GM18508 (cell line): ENCODE data around the gene TPRA1.
"Not testable (repeated sequence)": the region's sequence is repeated elsewhere in the genome, so short reads cannot be mapped to it uniquely, and the experiment has no call there.

Source experiments
- ATAC-seq: cut with Tn5 transposase; IDR thresholded peaks from one replicate; pipeline ENCODE4 v1.9.1; 2021; ENCODE audit warnings: moderate number of reproducible peaks; ENCODE audit not compliant: insufficient read depth, unreplicated experiment

Gene TPRA1

DNA sequence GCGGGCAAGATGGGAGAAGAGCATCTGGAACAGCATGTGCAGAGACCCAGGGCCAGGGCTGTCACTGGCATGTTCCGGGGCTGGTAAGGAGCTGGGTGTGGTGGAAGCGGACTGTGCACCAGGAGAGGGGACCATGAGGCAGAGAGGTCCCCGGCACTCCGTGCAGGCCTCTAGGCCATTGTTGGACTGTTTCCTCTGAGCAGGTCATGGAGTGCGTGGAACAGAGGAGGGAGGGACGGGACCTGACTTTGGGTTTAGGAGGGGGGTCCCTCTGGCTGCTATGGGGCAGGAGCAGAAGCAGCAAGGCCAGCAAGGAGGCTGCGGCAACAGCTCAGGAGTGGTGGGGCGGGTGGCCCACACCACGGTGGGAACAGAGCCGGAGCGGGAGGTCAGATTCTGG lies 47.1 kb downstream of the TPRA1 start:
- no peak for ATAC-seq

DNA sequence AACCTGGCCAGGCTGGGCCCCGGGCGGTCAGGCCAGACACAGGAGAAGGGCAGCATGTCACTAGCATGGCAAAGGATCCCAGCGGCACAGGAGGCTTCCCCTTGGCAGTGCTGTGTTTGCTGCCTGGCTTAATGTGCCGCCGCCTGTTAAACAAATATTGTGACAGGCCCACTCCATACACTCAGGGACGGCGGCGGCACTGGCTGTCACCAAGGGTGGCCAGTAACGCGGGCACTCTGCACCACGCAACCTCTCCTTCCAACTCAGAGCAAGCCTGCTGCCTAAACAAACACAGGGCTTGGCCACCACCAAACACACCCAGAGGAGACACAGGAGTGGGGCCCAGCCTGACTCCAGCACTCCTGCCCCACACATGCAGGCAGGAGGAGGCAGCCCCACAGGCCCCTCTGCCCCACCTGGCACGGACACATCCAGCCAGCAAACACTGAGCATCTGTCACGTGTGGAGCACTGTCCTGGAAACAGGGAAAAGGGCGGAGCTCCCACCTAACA lies 48.0 kb downstream of the TPRA1 start:
- ATAC-seq: no peak

DNA sequence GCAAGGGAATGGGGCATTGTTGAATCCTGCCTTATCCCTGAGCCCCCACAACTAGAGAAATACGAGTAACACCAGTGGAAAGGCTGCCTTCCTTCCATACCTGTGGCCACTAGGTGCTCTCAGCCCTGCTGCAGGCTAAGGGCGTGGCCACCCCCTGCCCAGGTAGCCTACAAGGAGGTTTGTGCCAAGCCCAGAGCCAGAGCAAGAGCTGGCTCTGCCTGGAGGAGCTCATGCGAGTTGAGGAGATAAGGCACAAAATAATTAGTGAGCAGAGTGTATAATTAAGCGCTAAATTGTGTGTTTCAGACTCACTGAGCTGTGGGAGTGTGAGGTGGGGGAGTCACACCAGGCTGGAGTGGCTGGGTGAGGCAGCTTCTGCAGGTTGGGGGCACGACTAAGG lies 49.2 kb downstream of the TPRA1 start:
- no peak for ATAC-seq

DNA sequence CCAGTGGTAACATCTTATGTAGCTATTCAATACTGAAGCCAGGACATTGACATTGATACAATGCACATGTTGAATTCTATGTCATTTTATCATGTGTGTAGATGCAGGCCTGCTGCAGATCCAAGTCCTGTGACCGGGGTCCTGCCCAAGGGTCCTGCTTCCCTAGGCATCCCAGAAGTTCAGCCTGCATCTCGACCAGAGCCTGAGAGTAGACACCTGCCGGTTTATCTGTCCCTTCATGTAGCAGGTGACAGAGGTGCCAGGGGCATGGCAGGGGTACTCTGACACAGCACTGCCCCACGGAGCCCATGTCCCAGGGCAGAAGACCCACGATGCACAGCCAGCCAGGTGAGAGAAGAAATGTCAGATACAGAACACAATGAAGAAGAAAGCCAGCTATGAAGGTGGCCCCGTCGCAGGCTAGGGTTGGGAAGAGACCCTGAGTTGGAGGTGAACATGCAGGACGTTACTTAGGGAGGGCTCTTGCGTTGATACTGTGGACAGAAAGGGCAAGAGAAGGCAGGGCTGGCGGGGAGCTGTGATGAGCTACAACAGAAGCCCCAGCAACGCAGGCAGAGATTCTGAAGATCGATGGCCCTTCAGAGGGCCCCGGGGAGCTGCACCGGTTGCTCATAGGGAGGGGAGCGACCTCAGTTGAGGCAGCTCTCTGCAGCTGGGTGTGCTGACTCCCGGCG lies 51.0 kb downstream of the TPRA1 start:
- ATAC-seq: no peak

DNA sequence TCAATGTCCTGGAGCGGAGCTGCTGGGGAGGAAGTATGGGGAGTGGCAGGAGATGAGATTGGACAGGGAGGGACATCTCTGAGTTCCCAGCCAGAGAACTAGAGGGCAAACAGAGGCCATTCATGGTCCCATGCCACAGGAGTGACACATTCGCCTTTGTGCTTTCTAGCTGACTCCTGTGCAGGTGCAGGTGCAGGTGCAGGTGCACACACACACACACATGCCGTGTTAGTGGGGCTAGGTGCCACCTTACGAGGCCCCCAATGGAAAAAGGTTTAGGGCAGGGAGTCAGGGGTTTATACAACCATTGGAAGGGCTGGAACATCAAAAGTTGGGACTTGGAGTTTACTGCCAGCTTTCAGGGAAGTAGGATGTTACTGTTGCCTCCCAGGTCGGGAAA lies 52.0 kb downstream of the TPRA1 start:
- ATAC-seq: no peak

GRCh38 chr3:127536830-127537812 lies 53.4 kb downstream of the TPRA1 start:
- ATAC-seq: no peak

- ATAC-seq: no peak
Observed at GRCh38 chr3:127535901-127536829, 54.4 kb downstream of the TPRA1 start.

- no peak for ATAC-seq
Observed at GRCh38 chr3:127535106-127535785, 55.3 kb downstream of the TPRA1 start.

- ATAC-seq: no peak
Observed at GRCh38 chr3:127534564-127534963, 56.0 kb downstream of the TPRA1 start.

DNA sequence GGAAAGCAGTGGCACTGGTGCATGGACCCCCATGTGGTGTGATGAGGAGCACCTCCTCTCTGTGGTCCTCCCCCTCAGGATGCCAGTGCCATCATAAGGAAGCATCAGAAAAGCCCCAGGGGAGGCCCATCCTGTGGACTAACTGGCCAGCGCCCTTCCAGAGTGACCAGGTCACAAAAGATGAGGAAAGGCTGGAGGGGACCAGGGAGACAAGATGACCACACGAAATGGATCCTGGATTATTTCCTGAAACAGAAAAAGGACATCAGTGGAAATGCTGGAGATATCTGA lies 56.4 kb downstream of the TPRA1 start:
- no peak for ATAC-seq

GRCh38 chr3:127532561-127533203 lies 57.9 kb downstream of the TPRA1 start:
- no peak for ATAC-seq

DNA sequence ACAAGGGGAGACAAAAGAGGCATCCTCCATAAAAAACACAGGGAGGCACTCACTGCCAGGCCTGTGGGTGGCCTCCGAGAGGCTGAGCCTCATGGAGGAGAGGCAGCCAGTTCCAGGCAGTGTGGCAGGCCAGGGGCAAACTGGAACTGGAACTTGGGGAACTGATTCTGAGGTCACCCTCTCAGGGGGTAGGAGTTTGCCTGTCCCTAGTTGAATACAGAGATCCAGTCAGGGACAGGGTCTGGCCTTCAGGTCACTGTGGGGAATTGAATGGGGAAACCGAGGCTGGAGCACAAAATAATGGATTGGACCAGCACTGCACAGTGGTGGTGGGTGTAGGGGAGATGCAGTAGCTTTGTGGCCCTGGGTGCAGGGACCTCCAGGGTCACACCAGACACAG lies 58.7 kb downstream of the TPRA1 start:
- no peak for ATAC-seq

- not testable (repeated sequence) for ATAC-seq
Observed at GRCh38 chr3:127530863-127531262, 59.7 kb downstream of the TPRA1 start.

DNA sequence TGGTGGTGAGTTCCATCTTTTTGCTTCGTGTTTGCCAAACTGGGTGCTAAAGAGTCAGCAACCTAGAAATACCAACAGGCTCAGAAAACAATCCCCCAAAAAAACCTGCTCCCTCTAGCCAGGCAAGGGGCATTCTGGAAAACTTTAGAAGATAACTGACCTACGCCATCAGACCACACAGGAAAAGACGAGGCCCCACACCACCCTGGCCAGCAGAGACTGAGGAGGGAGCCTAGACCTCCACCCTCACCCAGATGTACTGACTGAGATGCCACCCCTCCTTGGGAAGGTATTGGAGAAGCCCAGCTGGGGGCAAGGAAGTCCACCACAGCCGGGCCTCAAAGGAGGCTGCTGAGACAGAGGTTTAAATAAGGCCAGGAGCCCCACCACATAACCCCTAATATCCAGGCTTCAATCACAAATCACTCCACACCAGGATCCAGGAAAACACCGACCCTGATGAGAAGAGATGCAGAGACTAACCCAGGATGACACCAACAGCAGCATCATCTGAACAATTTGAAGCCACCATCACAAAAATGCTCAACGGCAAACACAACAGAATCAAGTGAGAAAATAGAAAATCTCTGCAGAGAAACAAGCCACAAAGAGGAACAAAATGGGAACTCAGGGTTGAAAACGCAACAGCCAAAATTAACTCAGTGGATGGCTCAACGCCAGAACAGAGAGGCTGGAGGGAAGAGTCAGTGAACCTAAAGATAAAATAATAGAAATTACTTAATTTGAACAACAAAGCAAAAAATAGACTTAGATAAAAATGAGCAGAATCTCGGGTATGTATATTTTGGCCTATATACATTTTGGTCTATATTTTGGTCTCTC lies 61.0 kb downstream of the TPRA1 start:
- ATAC-seq: no peak

DNA sequence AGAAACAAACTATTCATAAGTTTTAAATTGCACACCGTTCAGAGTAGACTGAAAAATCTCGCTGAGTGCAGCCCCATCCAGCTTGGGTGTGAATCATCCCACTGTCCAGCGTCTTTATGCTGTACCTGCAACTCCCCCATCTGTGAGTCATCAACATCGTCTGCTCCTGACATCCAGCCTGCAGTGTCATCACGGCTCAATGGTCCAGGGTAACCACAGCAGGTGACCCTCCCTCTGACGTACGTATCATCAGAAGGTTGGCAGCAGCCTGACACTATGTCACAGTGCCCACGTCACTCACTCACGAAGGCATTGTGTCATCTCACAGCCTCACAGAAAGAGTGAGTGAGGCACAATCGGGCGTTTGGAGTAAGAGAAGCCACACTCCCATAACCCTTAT lies 65.2 kb downstream of the TPRA1 start:
- ATAC-seq: no peak

DNA sequence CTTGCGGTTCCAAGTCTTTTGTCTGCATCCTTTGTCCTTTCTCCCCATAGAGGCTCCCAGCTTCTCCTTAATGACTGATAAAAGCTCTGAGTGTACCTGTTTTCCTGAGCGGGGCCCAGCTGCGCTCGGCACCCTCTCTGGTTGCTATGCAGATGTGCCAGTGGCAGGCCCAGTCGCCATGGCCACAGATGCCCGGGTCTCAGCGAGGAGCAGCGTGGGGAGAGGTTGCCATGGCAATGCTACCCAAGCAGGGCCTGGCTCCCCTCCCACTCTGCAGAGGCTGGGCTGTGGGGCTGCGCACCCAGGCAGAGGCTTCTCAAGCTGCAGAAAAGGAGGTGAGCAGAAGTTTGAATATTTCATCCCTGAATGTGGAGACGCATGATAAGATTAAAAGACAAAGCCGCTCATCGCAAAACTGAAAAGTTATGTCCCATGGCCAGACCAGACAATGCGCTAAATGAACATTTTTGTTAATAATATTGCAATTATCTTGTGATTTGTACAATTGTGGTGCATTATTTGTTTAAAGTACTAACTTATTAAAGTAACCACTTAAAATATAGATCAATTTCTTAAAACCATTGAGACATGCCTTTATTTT lies 66.1 kb downstream of the TPRA1 start:
- no peak for ATAC-seq
